ENCODE data around the gene ANGPTL8. TPM values are rescaled to one million over a fixed set of nuclear protein-coding genes. Genes with fewer than 3 reads are reported as not detected.

The ANGPTL8 gene
- total and polyA plus RNA-seq, 9 of the 15 experiments (the other 6 are each of a cell fraction or from before 2014, with no cell fraction given): not detected

- TF ChIP-seq RFX7 (CRISPR knock-in tag; IDR thresholded peaks at IDR 0.05) (no peak), ZNF436 (CRISPR knock-in tag; IDR thresholded peaks at IDR 0.05) (peak; percentile 98), MCM5 (IDR thresholded peaks at IDR 0.05; ENCODE audit: low read depth) (no peak), HMGN3 (IDR thresholded peaks at IDR 0.05; ENCODE audit: borderline replicate concordance, extremely low read depth, insufficient read length, low read depth, low read length) (peak; percentile 35), ZNF740 (CRISPR knock-in tag; IDR thresholded peaks at IDR 0.05) (peak; percentile 4; the same call in 1 of the 2 replicates), ZNF740 (tag; IDR thresholded peaks at IDR 0.05) (no peak), CREM (IDR thresholded peaks at IDR 0.05; ENCODE audit: low read depth) (peak; percentile 57), MAZ (CRISPR knock-in tag; conservative IDR thresholded peaks at IDR 0.05 in 1 of 2, IDR thresholded peaks at IDR 0.05 in 1 of 2) (peak; percentile 35 to 39; a peak in 2 of 4 replicates), FOXP1 (CRISPR knock-in tag; IDR thresholded peaks at IDR 0.05) (0 out of 2 replicates have a peak, but pooled peaks have one; percentile 28), CREB3L1 (IDR thresholded peaks at IDR 0.05; ENCODE audit: borderline replicate concordance, low read depth) (no peak), ATF2 (CRISPR knock-in tag; IDR thresholded peaks at IDR 0.05) (0 out of 2 replicates have a peak, but pooled peaks have one; percentile 21), NEUROD1 (IDR thresholded peaks at IDR 0.05; ENCODE audit: borderline replicate concordance, low read depth, low read length, partially characterized antibody) (no peak), ZC3H4 (CRISPR knock-in tag; IDR thresholded peaks at IDR 0.05; ENCODE audit: borderline replicate concordance) (no peak), ZBTB2 (IDR thresholded peaks at IDR 0.05) (no peak), HDAC2 (IDR thresholded peaks at IDR 0.05) (peak; percentile 71), NKRF (IDR thresholded peaks at IDR 0.05; ENCODE audit: borderline replicate concordance) (no peak)
These were observed 22.8 kb downstream of the ANGPTL8 start, which contains the start of gene DOCK6 (continued) for GRCh38 chr19:11261971-11262839.

All from K562 (cell line).